MM.1S (cell line): ENCODE measurements around the gene CD96.

Experiments
- DNase-seq: peaks from one replicate; pipeline ENCODE4 v3.0.0-alpha.2; 2015
- H2AFZ ChIP-seq: fragments of 300-600 bp; sonication (generic); 2 replicates; pipeline ENCODE4 v1.6.0; 2016; ENCODE audit warnings: antibody characterized with exemption, low read length
- H3F3A ChIP-seq: fragments of 300-600 bp; sonication (generic); 2 replicates; pipeline ENCODE4 v1.6.1; 2016; ENCODE audit warnings: mild to moderate bottlenecking, antibody characterized with exemption, low read length, moderate library complexity, mixed read lengths; ENCODE audit not compliant: insufficient read depth
- H3K27ac ChIP-seq: fragments of 300-600 bp; sonication (generic); 2 replicates; pipeline ENCODE4 v1.5.1; 2016; ENCODE audit warnings: mild to moderate bottlenecking, low read length
- H3K27me3 ChIP-seq: fragments of 300-600 bp; sonication (generic); replicated peaks from 2 replicates; pipeline ENCODE4 v1.6.0; 2016; ENCODE audit warnings: low read length; ENCODE audit not compliant: insufficient read depth
- H3K36me3 ChIP-seq: fragments of 300-600 bp; sonication (generic); replicated peaks from 2 replicates; pipeline ENCODE4 v1.6.1; 2016; ENCODE audit warnings: mild to moderate bottlenecking, low read length, mixed read lengths; ENCODE audit not compliant: insufficient read depth
- H3K4me1 ChIP-seq: fragments of 300-600 bp; sonication (generic); 2 replicates; pipeline ENCODE4 v1.6.1; 2016; ENCODE audit warnings: low read length, mixed read lengths
- H3K4me2 ChIP-seq: fragments of 300-600 bp; sonication (generic); 2 replicates; pipeline ENCODE4 v1.6.0; 2016; ENCODE audit warnings: low read depth, low read length
- H3K4me3 ChIP-seq: fragments of 300-600 bp; sonication (generic); 2 replicates; pipeline ENCODE4 v1.5.1; 2016; ENCODE audit warnings: low read length, mixed read lengths
- H3K79me2 ChIP-seq: fragments of 300-600 bp; sonication (generic); 2 replicates; pipeline ENCODE4 v1.6.1; 2016; ENCODE audit warnings: mixed run types, low read length, mixed read lengths
- H3K9ac ChIP-seq: fragments of 300-600 bp; sonication (generic); 2 replicates; pipeline ENCODE4 v1.6.1; 2016; ENCODE audit warnings: low read length, mixed read lengths
- H3K9me2 ChIP-seq: fragments of 300-600 bp; sonication (generic); replicated peaks from 2 replicates; pipeline ENCODE4 v1.6.1; 2016; ENCODE audit warnings: mild to moderate bottlenecking, low read length, mixed read lengths; ENCODE audit not compliant: insufficient read depth
- H3K9me3 ChIP-seq: fragments of 300-600 bp; sonication (generic); replicated peaks from 2 replicates; pipeline ENCODE4 v1.6.1; 2016; ENCODE audit warnings: mild to moderate bottlenecking, low read length, mixed read lengths; ENCODE audit not compliant: insufficient read depth
- H4K20me1 ChIP-seq: fragments of 300-600 bp; sonication (generic); 2 replicates; pipeline ENCODE4 v1.6.1; 2016; ENCODE audit warnings: mild to moderate bottlenecking, low read length, moderate library complexity, mixed read lengths; ENCODE audit not compliant: insufficient read depth
- CTCF ChIP-seq: fragments of 300-600 bp; sonication (generic); IDR thresholded peaks from 2 replicates; pipeline ENCODE4 v1.5.1; 2016; ENCODE audit warnings: antibody characterized with exemption, low read length, mixed read lengths
- EZH2 ChIP-seq: fragments of 300-600 bp; sonication (generic); optimal IDR thresholded peaks from 2 replicates; pipeline ENCODE3; 2017; ENCODE audit warnings: low read depth, mild to moderate bottlenecking, antibody characterized with exemption, low read length, mixed read lengths
- EZH2phosphoT487 ChIP-seq: fragments of 300-600 bp; sonication (generic); IDR thresholded peaks from 2 replicates; pipeline ENCODE4 v1.6.1; 2018; ENCODE audit warnings: antibody characterized with exemption, low read length

The CD96 gene

GRCh38 chr3:111534701-111535100 is 7.3 kb upstream of the CD96 start:
- TF ChIP-seq EZH2phosphoT487 (no peak), EZH2 (no peak), CTCF (no peak)

GRCh38 chr3:111538111-111538510 is 3.9 kb upstream of the CD96 start:
- no peak for DNase-seq
- H3K27ac ChIP-seq: no peak overlapping the region
- H3K9ac ChIP-seq: no peak overlapping the region
- no peaks in the 10 kb centered on the region for H3K79me2 ChIP-seq
- no peaks in the 10 kb centered on the region for H4K20me1 ChIP-seq
- no peak overlapping the region for H3K4me3 ChIP-seq
- no peak for TF ChIP-seq CTCF
- TF ChIP-seq EZH2: no peak
- TF ChIP-seq EZH2phosphoT487: no peak
- no peak overlapping the region for H3K4me2 ChIP-seq
- H3K36me3 ChIP-seq: no peaks in the 10 kb centered on the region
- H3K9me3 ChIP-seq: no peaks in the 10 kb centered on the region
- H3K27me3 ChIP-seq: peaks cover 21% of the 10 kb centered on the region; the same call in 1 of the 2 replicates
- H3K9me2 ChIP-seq: no peaks in the 10 kb centered on the region
- no peak overlapping the region for H2AFZ ChIP-seq
- H3K4me1 ChIP-seq: peaks cover 11% of the 10 kb centered on the region
- H3F3A ChIP-seq: peaks cover 10% of the 10 kb centered on the region

More at GRCh38 chr3:111534701-111535100, 7.3 kb upstream of the CD96 start:
- H3K9me2 ChIP-seq: no peaks in the 10 kb centered on the region
- H4K20me1 ChIP-seq: no peaks in the 10 kb centered on the region
- H3K9ac ChIP-seq: no peak overlapping the region
- H3K4me1 ChIP-seq: peaks cover 10% of the 10 kb centered on the region
- H3K27me3 ChIP-seq: peaks cover 17% of the 10 kb centered on the region; the same call in 1 of the 2 replicates
- H3K36me3 ChIP-seq: no peaks in the 10 kb centered on the region
- no peak overlapping the region for H3K4me2 ChIP-seq
- no peak overlapping the region for H3K27ac ChIP-seq
- no peak for DNase-seq
- no peaks in the 10 kb centered on the region for H3K9me3 ChIP-seq
- H2AFZ ChIP-seq: no peak overlapping the region
- no peaks in the 10 kb centered on the region for H3K79me2 ChIP-seq
- H3K4me3 ChIP-seq: no peak overlapping the region
- H3F3A ChIP-seq: peaks cover 10% of the 10 kb centered on the region

- no peak overlapping the region for H2AFZ ChIP-seq
- peaks cover 21% of the 10 kb centered on the region; the same call in 1 of the 2 replicates for H3K27me3 ChIP-seq
- H4K20me1 ChIP-seq: no peaks in the 10 kb centered on the region
- H3K9ac ChIP-seq: no peak overlapping the region
- H3K79me2 ChIP-seq: no peaks in the 10 kb centered on the region
- no peaks in the 10 kb centered on the region for H3K9me2 ChIP-seq
- no peak for TF ChIP-seq EZH2
- TF ChIP-seq EZH2phosphoT487: no peak
- TF ChIP-seq CTCF: no peak
- H3F3A ChIP-seq: peaks cover 10% of the 10 kb centered on the region
- H3K9me3 ChIP-seq: no peaks in the 10 kb centered on the region
- no peaks in the 10 kb centered on the region for H3K36me3 ChIP-seq
- H3K4me3 ChIP-seq: no peak overlapping the region
- DNase-seq: no peak
- peak overlapping the region; percentile 65; the same call in 1 of the 2 replicates for H3K4me2 ChIP-seq
- no peak overlapping the region for H3K27ac ChIP-seq
- H3K4me1 ChIP-seq: peaks cover 11% of the 10 kb centered on the region
These were observed 3.3 kb upstream of the CD96 start for GRCh38 chr3:111538681-111539083.
